GM18526 (cell line): Measurements from ENCODE around the gene CD164L2.

ENCODE experiments used
- POLR2A ChIP-seq: IDR thresholded peaks from 3 replicates; pipeline ENCODE4 v1.6.1; 2011; ENCODE audit not compliant: insufficient read length; ENCODE audit errors: extremely low read depth

The CD164L2 gene

DNA sequence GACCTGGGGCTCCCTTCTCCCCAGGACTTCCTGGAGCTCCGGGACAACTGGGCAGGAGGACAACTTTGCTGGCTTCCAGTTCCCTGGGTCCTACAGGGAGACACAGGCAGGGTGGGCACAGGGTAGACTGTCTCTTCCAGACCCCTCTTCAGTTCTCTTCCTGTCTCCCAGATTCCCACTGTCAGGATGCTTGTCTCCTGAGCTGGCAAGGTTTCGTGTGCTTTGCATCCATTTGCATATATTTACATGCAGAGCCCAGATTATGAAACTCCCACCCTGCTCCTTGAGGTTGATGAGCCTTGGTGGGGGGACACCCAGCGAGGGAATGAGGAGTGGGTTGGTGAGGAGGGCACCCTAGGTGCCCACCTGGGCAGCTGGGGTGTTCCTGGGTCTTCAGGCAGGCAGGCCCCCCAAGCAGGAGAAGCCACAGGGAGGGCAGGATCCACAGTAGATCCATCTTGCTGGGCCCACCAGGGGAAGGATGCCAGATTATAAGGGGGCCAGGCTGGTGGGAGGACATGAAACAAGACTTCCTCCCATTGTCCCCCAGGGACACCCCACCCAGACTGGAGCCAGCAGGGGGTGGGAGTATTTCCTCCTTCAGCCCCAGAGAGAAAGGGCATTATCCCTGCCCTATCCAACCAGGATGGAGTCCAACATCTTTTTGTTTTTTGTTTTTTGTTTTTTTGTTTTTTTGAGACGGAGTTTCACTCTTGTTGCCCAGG is 8.6 kb downstream of the CD164L2 start, which contains the start of gene FCN3:
Gene FCN3 (minus strand): TSS at position 463 of the 725 bp plus-strand sequence. CDS start 6 bp downstream, at position 457.
- TF ChIP-seq POLR2A, result no peak

DNA sequence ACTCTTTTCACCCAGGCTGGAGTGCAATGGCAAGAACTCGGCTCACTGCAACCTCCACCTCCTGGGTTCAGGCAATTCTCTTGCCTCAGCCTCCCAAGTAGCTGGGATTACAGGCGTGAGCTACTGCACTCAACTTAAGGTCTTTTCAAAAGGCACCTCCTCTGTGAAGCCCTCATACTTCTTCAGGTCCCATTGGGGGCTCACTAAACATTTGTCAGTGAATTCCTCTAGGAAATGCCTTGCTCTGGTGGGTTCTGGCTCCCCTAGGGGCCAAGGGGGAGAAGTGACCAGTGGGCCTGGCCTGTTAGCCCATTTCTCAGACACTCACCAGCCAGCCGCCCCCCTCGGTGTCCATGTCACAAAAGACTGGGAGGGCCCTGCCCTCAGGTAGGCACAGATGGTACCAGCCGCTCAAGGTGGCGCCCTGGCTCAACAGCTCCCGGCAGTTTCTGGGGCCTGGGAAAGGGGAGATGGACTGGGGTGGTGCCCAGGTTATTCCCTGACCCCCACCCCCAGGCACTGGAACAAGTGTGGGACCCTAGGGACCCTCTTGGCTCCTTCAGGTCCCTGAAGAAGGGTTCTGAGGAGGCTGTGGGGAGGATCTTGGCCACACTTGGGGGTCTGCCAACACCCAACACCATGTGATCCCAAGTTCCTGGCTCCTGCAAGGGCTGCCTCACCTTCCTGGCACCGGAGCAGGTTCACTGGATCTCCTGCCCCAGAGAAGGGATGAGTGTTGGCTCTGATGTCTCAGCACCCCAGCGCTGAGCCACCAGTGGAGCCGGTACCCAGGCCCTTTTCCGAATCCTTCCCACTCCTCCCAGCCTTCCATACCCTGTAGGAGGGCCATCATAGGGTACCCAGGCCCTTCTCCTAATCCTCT is 10.1 kb downstream of the CD164L2 start:
- no peak for TF ChIP-seq POLR2A

DNA sequence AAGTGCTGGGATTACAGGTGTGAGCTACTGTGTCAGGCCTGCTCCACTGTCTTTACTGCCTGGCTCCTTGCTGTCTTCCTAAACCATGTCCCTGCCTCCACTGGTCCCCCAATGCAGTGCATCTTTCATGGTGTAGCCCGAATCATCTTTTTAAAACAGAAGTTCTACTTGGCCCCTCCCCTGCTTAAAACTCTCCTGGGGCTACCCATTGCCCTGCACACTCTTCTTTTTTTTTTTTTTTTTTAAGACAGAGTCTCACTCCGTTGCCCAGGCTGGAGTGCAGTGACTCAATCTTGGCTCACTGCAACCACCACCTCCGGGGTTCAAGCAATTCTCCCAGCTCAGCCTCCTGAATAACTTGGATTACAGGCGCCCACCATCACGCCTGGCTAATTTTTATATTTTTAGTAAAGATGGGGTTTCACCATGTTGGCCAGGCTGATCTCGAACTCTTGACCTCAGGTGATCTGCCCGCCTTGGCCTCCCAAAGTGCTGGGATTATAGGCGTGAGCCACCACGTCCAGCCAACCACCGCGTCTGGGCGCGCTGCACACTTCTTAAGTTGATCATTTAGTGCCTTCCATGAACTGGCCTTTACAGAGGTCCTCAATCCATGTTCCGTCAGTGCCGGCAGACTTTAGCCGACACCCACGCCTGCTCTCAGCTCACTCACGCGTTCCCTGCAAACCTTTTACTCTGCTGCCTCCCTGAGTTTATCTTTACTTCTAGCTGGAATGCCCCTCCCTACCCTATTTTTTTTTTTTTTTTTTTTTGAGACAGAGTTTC is 10.9 kb downstream of the CD164L2 start:
- no peak for TF ChIP-seq POLR2A

GRCh38 chr1:27368869-27369582 is 14.1 kb downstream of the CD164L2 start:
- TF ChIP-seq POLR2A, result no peak

- no peak for TF ChIP-seq POLR2A
These were observed 15.9 kb downstream of the CD164L2 start for GRCh38 chr1:27367160-27367650.

- TF ChIP-seq POLR2A, result no peak
These were observed 16.5 kb downstream of the CD164L2 start, which contains the start of gene MAP3K6 for GRCh38 chr1:27366411-27367159. Gene MAP3K6, minus strand, starts transcription at chr1:27366961. Its CDS starts 364 bp downstream, at chr1:27366597.

DNA sequence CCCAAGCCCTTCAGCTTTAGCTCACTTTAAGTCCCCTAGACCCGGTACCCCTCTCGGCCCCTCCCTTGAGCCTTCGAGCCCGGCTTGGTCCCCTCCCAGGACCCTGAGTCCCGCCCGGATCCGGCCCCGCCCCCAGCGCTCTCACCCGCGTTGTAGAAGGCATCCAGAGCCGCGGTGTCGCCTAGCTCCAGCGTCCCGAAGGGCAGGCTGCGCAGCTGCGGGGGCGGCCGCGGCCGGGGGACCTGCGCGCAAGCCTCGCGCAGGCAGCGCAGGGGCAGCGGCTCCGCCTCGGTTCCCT is 17.1 kb downstream of the CD164L2 start:
- no peak for TF ChIP-seq POLR2A

DNA sequence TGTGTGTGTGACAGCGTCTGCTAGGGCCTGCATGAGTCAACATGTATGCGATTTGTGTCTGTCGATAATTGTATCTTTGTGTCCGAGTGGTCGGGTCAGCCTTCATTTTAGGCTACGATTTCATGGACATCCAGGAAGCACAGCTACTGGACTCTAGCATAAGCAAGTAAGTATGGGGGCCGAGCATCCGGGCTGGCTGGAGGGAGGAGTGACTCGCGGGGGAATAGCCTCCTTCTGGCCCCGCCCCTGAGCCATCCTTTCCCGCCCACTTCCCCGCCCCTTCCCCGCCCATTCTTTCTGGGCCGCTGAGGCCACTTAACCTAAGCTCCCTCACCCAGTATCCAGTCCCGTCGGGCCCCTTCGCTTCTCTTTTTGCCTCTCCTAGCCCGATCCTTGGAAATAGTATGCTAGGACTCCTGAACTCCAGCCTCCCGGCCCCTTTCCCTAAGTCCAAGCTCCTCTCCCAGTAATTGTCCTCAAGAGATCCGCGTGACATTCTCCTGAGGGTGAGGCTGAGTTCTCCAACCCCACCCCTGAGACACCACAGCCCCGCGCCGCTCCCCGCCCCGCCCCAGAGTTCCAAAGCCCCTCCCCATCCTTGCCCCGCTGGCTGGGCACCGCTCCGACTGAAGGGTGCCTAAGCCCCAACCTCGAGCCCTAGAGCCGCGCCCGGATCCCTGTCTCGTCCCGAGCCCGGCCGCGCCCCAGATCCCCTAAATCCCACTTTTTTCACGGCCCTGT is 17.6 kb downstream of the CD164L2 start:
- TF ChIP-seq POLR2A, result peak; percentile 29

DNA sequence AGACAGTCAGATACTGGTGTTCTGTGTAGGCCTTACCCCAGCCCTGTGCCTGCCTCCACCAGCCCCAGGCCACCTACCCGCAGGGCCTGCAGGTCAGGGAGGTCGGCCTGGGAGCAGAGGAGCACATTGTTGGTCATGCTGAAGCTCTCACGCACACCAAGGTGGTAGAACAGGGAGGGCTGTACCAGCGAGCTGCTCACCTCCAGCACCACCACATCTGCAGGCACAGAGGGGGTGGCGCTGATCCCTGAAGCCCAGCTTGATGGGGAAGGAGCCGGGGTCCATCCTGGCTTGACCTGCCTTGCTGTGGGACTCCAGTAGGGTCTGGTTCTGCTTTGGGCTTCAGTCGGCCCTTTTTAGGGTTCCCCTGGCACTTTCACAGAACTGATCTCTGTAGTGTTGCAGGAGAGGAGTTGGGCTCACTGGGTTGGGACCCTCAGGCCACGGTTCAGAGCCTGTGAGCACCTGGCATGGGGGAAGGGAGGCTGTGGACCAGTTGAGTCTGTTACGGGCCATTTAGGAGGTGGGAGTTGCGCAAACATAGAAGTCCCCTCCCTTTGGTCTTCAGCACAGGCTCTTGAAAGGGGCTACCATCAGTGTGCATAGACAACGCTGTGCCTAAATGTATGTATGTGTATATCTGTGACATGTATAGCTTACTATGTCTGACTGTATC is 18.3 kb downstream of the CD164L2 start:
- TF ChIP-seq POLR2A, result no peak

DNA sequence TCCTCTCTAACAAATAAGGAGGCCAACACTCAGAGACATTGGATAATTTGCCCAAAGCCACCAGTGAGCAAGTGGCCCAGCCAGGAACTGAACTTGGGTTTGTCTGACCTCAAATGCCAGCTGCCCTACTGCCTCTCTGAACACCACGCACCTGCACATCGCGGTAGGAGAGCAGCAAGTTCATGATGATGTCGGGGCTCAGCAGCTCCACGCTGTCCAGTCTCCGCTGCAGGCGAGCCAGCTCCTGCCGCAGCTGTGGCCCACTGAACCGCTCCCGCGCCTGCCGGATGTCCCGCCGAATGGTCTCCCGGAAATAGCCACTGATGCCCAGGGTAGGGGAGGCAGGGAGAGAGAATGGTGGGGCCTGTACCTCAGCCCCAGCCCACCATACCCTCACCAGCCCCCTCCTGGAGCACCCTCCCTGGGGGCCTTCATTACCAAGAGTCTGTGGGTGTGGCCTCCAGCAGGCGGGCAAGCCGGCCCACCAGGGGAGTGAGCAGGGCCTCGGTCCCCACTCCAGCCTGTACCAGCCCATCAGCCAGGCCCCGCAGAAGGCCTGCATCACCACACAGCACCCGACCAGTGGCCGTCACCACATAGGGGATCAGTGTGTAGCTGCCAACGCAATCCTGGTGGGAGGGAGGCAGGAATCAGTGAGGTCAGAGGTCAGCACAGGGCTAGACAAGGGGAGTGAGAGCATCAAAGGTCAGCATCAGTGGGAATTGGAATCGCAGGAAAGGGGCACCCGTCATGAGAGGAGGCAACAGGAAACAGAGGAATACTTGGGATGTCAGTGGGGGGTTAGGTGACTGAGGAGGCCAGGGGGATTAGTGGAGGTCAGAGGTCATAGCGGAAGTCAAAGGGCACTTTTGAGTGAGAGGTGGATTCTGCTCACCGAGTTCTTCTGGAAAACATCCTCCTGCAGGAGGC is 19.1 kb downstream of the CD164L2 start:
- no peak for TF ChIP-seq POLR2A

GRCh38 chr1:27361553-27361952 is 21.6 kb downstream of the CD164L2 start:
- TF ChIP-seq POLR2A, result no peak

DNA sequence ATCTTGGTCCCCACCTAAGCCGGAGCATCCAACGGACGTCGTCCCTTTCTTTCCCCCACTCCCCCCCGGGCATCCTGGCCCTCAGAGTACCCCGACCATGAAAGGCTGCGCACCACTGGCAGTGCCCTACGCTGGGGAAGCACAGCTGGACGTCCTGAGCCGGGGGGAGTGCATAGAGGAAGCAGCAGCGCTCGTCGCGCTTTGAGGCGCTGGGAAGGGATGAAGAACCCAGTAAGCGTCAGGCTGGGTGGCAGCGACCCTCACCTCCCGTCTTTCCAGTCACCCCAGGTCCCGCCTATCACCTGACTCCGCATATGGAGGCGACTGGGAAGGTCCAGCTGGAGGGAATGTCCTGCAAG is 22.1 kb downstream of the CD164L2 start:
- TF ChIP-seq POLR2A, result no peak
